Measurements from ENCODE around the gene MYO5A.

The MYO5A gene

DNA sequence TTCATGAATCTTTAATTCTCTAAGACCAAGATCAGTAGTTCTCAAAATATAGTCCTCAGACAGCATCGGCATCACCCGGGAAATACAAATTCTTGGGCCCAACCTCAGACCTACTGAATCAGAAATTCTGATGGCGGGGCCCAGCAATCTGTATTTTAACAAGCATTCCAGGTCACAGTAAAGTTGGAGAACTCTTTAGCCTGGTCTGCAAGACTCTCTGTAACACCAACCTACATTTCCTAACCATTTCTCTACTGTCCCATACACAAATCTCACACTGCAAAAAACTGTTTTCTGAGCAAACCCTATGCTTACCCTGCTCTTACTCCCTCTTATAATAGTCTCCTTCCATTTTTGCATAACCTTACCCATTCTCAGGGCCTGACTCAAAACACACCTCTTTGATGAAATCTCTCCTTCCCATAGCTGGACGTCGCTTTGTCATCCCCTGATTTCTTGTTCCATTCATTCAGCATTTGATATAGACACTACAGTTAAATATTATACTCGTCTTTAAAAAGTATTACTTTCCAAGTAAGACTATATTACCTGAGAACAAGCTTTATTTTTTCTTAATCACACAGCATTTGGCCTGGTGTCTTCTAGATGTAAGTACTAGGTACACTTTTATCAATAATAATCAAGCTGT is 149.8 kb downstream of the MYO5A start:
- no peak for DNase-seq (ENCODE audit: low read depth)
- TF ChIP-seq, protein P1, sequence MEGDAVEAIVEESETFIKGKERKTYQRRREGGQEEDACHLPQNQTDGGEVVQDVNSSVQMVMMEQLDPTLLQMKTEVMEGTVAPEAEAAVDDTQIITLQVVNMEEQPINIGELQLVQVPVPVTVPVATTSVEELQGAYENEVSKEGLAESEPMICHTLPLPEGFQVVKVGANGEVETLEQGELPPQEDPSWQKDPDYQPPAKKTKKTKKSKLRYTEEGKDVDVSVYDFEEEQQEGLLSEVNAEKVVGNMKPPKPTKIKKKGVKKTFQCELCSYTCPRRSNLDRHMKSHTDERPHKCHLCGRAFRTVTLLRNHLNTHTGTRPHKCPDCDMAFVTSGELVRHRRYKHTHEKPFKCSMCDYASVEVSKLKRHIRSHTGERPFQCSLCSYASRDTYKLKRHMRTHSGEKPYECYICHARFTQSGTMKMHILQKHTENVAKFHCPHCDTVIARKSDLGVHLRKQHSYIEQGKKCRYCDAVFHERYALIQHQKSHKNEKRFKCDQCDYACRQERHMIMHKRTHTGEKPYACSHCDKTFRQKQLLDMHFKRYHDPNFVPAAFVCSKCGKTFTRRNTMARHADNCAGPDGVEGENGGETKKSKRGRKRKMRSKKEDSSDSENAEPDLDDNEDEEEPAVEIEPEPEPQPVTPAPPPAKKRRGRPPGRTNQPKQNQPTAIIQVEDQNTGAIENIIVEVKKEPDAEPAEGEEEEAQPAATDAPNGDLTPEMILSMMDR (conservative IDR thresholded peaks at IDR 0.05; ENCODE audit: control insufficient read depth, insufficient read depth, low read depth, low read length), result no peak
- no peak overlapping the region for H3K4me3 ChIP-seq (ENCODE audit: control insufficient read depth, low read depth, low read length)

DNA sequence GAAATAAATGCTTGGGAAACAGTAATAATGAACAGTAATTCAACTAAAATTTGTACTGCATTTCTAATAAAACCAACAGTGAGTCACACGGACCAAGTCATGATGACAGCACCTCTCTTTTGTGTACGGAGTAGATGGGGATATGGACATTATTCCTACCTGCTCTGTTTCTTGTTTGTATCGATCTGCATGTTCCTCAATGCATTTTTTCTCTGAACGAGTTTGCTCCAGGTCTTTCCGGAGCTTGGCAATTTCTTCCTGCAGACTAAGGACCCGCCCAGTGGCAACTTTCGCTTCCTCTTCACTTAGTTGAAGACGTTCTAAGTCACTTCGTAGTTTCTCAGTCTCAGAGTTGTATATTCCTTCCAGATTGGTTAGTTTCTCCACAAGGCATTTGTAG is 158.7 kb downstream of the MYO5A start:
- peak; percentile 49 for DNase-seq (ENCODE audit: low read depth)
- H3K4me3 ChIP-seq (ENCODE audit: control insufficient read depth, low read depth, low read length), result no peak overlapping the region
- TF ChIP-seq, protein P1 (conservative IDR thresholded peaks at IDR 0.05; ENCODE audit: control insufficient read depth, insufficient read depth, low read depth, low read length), result no peak

DNA sequence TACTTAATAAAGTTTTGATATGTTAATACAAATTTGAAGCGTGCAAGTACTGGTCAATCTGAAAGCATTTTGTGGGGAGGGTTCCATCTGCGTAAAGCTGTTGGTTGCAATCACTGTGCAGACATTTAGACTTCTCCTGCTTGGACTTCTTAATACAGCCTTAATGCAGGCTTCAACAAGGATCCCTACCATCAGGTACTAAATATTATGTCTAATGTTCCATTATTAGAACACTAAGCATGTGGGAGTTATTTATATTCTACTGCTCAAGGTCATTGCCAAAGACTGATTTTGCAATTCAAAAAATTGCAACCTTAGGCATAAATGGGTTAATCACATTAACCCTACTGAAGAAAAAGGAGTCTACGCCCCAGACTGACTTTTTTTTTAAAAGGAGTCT is 159.2 kb downstream of the MYO5A start:
- no peak overlapping the region for H3K4me3 ChIP-seq (ENCODE audit: control insufficient read depth, low read depth, low read length)

DNA sequence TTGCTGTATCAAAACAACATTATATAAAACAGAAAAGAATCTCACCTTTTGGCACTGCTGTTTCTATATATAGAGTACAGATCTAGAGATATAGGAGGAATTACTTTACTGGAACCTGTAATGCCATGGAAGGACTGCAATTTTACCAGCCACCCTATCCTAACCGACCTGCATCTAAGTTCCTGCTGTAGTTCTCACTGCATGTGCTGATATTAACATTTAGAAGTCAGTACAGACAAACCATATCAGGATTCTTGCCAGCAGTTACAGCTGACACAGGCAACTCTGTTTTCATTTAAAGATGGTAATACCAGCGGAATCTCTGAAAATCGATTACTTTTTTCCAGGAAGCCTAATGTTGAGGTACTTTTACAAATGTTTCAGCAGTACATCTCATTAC is 159.7 kb downstream of the MYO5A start:
- no peak overlapping the region for H3K4me3 ChIP-seq (ENCODE audit: control insufficient read depth, low read depth, low read length)
- TF ChIP-seq, protein P1 (conservative IDR thresholded peaks at IDR 0.05; ENCODE audit: control insufficient read depth, insufficient read depth, low read depth, low read length), result no peak
- DNase-seq (ENCODE audit: low read depth), result no peak

More for the DNA sequence above, 159.2 kb downstream of the MYO5A start:
- DNase-seq (ENCODE audit: low read depth), result no peak
- TF ChIP-seq, protein P1 (conservative IDR thresholded peaks at IDR 0.05; ENCODE audit: control insufficient read depth, insufficient read depth, low read depth, low read length), result no peak

DNA sequence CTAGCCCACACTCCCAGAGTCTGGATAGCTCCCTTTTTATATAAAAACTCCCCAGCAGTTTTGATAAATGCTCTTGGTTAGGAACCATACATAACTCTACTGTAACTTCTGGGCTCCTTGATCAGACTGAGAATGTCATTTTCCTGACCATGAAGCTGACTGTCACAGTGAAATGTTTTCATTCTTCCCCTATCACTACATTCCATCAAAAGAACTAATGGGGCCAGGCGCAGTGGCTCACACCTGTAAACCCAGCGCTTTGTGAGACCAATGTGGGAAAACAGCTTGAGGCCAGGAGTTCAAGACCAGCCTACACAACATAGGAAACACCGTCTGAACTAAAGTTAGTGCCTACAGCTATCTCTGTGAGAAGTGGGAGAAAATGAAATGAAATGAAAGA is 160.3 kb downstream of the MYO5A start:
- no peak for DNase-seq (ENCODE audit: low read depth)
- TF ChIP-seq, protein P1 (conservative IDR thresholded peaks at IDR 0.05; ENCODE audit: control insufficient read depth, insufficient read depth, low read depth, low read length), result no peak
- no peak overlapping the region for H3K4me3 ChIP-seq (ENCODE audit: control insufficient read depth, low read depth, low read length)

DNA sequence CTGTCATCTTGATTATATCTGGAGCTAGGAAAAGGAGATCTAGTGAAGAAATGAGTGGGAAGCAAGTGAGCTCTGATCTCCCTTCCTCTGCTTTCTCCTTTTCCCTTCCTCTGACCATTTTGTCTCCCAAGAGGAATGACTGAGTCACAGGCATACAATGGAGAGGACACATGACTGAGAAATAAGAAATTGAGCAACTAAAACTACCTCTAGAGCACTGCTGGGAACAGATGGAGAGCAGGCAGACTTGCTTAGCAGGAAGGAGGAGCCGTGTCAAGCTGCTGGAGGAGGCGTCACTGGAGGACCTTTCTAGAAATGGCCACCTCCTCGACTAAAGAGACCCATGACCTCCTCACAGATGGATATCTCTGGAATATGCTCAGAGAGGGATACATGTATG is 166.2 kb downstream of the MYO5A start:
- peak; percentile 93 for DNase-seq (ENCODE audit: low read depth)
- TF ChIP-seq, protein P1 (conservative IDR thresholded peaks at IDR 0.05; ENCODE audit: control insufficient read depth, insufficient read depth, low read depth, low read length), result no peak

More for the DNA sequence above, 166.2 kb downstream of the MYO5A start:
- H3K4me3 ChIP-seq (ENCODE audit: control insufficient read depth, low read depth, low read length), result no peak overlapping the region
